GM12874 (cell line): Measurements from ENCODE around the gene COL18A1.

Source experiments
- CTCF ChIP-seq: IDR thresholded peaks from 2 replicates; pipeline ENCODE4 v1.5.1; 2011; ENCODE audit warnings: low read depth, mild to moderate bottlenecking, control low read depth, low read length, moderate library complexity; ENCODE audit not compliant: insufficient read depth

The COL18A1 gene

GRCh38 chr21:45513003-45513717, 108.2 kb downstream of the COL18A1 start:
- no peak for TF ChIP-seq CTCF

DNA sequence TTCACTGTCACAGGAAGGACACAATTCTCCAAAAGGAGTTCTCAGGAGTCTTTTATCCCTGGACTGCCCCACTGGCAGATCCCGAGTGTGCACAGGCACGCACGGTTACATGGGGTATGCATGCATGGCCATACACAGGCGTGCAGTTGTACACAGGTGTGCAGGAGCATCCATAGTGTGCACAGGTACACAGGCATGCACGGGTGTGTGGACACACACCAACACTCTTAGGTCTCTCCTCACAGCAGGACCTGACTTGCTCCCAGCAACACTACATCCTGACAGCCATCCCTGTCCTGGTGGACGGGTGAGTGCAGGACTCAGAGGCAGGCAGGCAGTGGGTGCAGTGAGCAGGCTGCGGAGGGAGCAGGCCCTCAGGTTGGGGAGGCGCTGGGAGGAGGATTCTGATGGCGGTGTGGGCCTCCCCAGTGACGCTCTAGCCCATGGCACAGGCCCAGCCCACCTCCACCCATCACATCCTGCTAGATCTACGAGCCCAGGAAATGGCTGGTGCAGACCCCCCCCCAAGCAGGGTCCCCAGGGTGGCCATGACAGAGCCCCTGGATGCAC, 108.9 kb downstream of the COL18A1 start:
- TF ChIP-seq CTCF, result no peak

- TF ChIP-seq CTCF, result no peak
These were observed 109.5 kb downstream of the COL18A1 start for GRCh38 chr21:45514311-45515021.

DNA sequence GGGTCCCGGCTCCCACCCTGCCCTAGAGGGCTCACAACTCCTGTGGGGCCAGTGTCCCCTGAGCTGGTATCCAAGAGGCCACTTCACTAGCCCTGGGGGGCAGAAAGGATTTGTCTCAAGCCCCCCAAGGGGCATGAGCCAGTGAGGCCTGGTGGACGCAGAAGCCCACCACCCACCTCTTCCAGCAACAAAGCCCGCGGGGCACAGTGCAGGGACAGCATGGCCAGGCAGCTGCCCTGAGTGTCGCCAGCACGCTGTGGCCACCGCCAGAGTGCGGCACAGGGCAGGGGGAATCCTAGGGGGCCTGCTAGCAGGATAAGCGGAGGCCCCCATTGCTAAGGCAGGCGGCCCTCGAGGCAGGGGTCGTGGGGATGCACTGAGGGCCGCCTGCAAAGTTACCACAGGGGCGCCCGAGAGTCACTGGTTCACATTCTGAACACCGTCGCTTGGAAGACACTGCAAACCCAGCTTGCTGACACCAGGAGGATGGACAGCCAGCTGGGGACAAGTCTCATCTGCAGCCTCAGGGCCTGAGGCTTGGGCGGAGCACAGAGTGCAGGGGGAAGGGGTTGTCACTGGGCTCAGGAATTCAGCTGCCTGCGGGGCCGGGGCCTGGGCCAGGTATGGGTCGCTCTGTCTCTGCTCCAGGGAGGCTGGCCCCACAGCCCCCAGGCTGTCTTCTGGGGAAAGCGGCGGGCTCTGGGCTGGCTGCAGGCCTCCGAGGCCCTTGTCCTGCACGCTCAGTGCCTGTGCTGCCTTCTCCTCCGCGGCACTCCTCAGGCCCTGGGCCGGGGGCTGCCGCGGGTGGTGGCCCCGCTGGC, 110.5 kb downstream of the COL18A1 start:
- TF ChIP-seq CTCF, result no peak

DNA sequence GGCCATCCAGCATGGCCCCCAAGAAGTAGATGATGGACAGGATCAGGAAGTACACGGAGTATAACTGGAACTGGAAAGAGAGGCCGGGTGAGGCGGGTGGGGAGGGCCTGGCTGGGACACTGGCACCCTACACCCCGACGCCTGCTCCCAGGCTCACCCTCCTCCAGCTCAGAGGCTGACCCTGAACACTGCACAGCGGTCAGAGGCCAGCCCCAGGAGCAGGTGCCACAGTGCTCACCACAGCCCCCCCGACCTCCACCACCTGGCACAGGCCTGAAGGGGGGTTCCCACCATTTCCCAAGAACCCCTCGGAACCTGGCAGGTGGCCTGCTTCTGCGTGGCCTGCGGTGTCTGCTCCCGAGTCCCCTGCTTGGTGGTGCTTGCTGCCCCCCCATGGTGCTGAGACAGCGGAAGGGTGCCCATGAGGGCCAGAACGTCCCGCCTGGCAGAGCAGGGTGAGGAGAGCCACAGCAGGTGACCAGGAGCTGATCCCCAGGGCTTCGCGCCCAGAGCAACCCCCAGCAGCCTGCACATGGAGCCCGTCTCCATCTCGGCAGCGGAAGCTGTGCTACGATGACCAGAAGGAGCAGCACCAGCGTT, 111.2 kb downstream of the COL18A1 start:
- no peak for TF ChIP-seq CTCF

- no peak for TF ChIP-seq CTCF
These were observed 111.7 kb downstream of the COL18A1 start for GRCh38 chr21:45516671-45517151.
